CMK (cell line): ENCODE results near the gene CELA3B.
A peak's percentile ranks its signal among the peaks of the same experiment; 100 is the strongest.
"Not testable (repeated sequence)": the region's sequence is repeated elsewhere in the genome, so short reads cannot be mapped to it uniquely, and the experiment has no call there.

Source experiments
- DNase-seq: peaks from one replicate; pipeline ENCODE4 v3.0.0-alpha.2; 2010; ENCODE audit warnings: low read depth

The CELA3B gene

GRCh38 chr1:21942959-21943640, 33.7 kb upstream of the CELA3B start:
- not testable (repeated sequence) for DNase-seq

- no peak for DNase-seq
These were observed 32.1 kb upstream of the CELA3B start for GRCh38 chr1:21944733-21945073.

- DNase-seq: no peak
These were observed 29.8 kb upstream of the CELA3B start for GRCh38 chr1:21946836-21947587.

- DNase-seq: no peak
These were observed 26.1 kb upstream of the CELA3B start for GRCh38 chr1:21950734-21951133.

GRCh38 chr1:21951226-21951870, 25.5 kb upstream of the CELA3B start:
- DNase-seq: no peak

GRCh38 chr1:21952786-21953520, 23.9 kb upstream of the CELA3B start:
- DNase-seq: no peak

GRCh38 chr1:21955058-21955457, 21.8 kb upstream of the CELA3B start:
- DNase-seq: no peak

- no peak for DNase-seq
These were observed 21.1 kb upstream of the CELA3B start for GRCh38 chr1:21955501-21956281.

- no peak for DNase-seq
These were observed 19.9 kb upstream of the CELA3B start for GRCh38 chr1:21956720-21957552.

GRCh38 chr1:21961337-21961736, 15.5 kb upstream of the CELA3B start:
- no peak for DNase-seq

- no peak for DNase-seq
These were observed 15.0 kb upstream of the CELA3B start for GRCh38 chr1:21961799-21962198.

GRCh38 chr1:21963477-21964217, 13.2 kb upstream of the CELA3B start:
- peak; percentile 54 for DNase-seq

GRCh38 chr1:21966247-21967000, 10.4 kb upstream of the CELA3B start:
- DNase-seq: no peak

GRCh38 chr1:21967216-21967615, 9.6 kb upstream of the CELA3B start:
- DNase-seq: not testable (repeated sequence)

- not testable (repeated sequence) for DNase-seq
These were observed 7.8 kb upstream of the CELA3B start for GRCh38 chr1:21969066-21969465.

- not testable (repeated sequence) for DNase-seq
These were observed 6.3 kb upstream of the CELA3B start for GRCh38 chr1:21970523-21970922.

GRCh38 chr1:21972973-21973441, 3.8 kb upstream of the CELA3B start:
- not testable (repeated sequence) for DNase-seq

GRCh38 chr1:21973948-21974347, 2.9 kb upstream of the CELA3B start:
- DNase-seq: not testable (repeated sequence)

- DNase-seq: not testable (repeated sequence)
These were observed 2.1 kb upstream of the CELA3B start for GRCh38 chr1:21974699-21975098.
